CD4-positive, alpha-beta T cell treated with Interleukin-2 at 100 ng/mL for 4 hours (primary cell): ENCODE data around the gene ADAMTS13.
"Not testable (repeated sequence)": the region's sequence is repeated elsewhere in the genome, so short reads cannot be mapped to it uniquely, and the experiment has no call there.

Experiments used
- DNase-seq: peaks from one replicate; pipeline ENCODE4 v3.0.0-alpha.2; 2020; ENCODE audit warnings: low spot score

ADAMTS13 gene

DNA sequence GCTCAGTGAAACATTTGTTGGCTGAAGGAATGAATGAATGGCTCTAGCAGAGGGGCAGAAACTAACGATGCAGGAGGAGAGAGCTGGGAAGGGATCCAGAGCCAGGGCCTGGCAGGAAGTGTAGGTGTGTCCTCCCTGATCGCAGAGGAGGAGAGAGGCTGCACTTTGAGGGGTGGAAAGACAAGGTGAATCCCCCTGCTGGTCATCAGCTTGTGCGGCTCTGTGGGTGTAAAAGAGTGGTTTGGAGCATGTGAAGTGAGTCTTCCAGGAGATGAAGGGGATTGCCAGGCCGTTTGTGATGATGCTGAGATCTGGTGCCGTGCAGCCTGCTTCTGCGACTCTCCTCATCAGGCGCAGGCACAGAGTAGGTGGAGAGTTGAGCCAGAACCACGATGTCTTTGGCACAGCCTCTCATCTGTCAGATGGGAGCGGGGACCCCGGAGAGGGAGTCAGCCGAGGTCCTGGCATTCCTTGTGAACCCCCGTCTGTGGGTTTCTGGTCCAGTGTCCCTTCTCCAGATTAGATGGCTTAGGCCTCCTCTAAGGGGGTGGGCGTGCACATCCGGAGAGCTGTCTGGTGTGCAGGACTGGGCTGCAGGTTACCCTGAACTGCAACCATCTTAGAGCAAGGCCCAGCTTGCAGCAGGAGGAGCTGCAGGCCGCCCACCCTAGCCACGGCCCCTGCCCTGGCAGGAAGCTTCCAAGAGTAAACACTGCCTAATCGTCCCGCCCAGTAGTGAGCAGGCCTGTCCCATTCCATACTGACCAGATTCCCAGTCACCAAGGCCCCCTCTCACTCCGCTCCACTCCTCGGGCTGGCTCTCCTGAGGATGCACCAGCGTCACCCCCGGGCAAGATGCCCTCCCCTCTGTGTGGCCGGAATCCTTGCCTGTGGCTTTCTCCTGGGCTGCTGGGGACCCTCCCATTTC lies at the start of gene ADAMTS13:
Gene ADAMTS13, plus strand, starts transcription at position 753 of the 928 bp plus-strand sequence. Its CDS starts 77 bp downstream, at position 830.
- DNase-seq, result peak; percentile 38

DNA sequence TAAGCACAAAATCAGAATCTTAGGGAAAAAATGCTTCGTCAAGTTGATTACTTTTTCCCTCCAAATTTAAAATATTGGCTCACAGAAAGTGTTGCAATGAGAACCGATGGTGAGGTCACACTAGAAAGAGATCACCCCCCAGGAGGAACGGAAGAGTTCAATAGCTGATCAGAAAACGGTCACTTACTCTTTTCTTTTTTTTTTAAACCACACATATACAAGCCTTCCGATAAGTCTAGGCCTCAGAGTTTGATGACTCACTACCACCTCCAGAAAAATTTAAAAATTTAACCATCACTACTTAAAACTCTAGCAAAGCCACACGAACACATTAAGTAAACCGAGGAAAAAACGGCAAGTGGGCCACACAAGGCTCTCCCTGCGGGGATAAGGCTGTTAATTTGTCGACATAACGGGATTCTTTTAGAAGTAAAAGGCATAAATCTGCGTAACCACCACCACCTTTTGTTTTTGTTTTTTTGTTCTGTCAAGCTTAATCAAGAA lies 47.5 kb upstream of the ADAMTS13 start:
- DNase-seq, result peak; percentile 67

DNA sequence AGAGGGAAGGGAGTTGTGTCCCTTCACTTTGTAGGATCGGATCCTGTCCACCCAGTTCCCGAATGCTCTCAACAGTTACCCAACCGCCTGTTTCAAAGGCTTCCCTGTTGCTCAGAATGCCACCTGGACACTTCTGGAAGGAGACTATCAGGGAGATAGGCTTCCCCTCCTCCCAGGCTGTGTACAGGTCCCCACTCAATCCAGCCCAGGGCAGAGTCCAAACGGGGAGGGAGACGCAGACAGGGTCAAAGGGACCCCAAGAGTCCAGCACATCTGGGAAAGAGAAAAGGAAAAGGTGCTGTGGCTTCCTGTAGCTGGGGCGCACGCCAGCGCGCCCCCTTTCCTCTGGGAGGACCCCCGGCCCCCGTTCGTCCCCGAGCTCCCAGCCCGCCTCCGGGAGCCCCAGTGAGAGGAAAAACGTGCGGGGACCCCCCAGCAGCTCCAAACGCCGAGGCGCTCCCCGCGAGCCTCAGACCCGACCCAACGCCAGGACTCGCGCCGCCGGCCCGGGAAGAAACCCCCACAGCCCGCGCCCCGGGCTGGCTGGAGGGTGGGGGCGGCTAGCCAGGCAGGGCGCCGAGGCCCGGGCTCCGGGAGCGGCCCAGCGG lies 46.9 kb upstream of the ADAMTS13 start:
- no peak for DNase-seq

DNA sequence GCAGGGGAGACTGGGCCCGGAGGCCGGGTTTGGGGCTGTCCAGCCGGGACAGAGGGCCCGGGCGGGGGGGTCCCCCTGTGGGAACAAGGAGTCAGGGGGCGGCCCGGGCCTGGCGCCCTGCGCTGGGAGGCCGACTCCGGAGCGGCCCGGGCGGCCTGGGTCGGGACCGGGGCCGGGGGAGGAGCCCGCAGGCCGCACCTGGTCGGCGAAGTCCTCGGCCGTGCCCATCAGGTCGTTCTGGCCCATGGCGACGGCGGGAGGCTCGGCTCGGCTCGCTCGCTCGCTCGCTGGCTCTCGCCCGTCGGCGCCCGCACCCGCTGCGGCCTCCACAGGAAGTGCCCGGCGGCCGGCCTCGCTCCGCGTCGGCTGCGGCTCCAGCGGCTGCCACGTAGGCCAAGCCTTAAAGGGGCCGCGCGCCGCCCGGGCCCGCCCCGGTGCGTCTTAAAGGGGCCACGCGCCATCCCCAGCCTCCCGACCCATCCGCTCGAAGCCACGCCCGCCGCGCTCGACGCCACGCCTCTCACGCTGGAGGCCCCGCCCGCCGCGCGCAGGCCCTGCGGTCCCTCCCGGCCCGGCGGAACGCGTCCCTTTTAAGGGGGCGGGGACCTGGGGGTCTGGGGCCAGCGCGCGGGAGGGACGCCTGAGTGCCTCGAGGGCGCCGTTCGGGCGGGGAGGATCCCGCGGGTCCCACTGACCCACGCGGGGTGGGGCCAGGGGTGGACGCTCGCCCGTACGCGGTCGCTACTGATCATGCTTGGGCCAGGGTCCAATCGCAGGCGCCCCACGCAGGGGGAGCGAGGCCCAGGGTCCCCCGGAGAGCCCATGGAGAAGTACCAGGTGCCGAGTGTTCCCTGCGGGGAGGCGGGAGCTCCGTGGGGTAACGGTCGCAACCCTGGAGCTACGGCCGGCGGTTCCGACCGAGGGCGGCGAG lies 46.2 kb upstream of the ADAMTS13 start, which contains the start of the genes STKLD1 and SURF4:
Gene STKLD1, plus strand, starts transcription at position 643 of the 931 bp plus-strand sequence. Its CDS starts 108 bp downstream, at position 751.
Gene SURF4, minus strand, starts transcription at position 337 of the 931 bp plus-strand sequence. Its CDS starts 91 bp downstream, at position 246.
- DNase-seq, result peak; percentile 95

DNA sequence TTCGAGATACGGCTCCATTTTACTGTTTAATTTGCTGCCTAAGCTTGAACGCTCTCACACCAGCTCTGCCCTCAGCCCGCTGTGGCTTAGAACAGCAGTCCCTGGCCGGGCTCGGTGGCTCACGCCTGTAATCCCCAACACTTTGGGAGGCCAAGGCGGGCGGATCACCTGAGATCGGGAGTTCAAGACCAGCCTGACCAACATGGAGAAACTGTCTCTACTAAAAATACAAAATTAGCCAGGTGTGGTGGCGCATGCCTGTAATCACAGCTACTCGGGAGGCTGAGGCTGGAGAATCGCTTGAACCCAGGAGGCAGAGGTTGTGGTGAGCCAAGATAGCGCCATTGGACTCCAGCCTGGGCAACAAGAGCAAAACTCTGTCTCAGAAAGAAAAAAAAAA lies 44.9 kb upstream of the ADAMTS13 start:
- not testable (repeated sequence) for DNase-seq

DNA sequence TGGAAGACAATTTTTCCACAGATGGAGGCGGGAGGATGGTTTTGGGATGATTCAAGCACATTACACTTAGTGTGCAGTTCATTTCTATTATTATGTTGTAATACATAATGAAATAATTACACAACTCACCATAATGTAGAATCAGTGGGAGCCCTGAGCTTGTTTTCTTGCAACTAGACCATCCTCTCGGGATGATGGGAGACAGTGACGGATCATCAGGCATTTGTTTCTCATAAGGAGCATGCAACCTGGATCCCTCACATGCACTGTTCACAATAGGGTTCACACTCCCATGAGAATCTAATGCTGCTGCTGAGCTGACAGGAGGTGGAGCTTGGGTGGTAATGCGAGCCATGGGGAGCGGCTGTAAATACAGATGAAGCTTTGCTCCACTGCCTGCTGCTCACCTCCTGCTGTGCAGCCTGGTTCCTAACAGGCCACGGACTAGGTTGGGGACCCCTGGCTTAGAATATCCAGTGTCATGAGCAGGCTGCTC lies 44.4 kb upstream of the ADAMTS13 start:
- no peak for DNase-seq

DNA sequence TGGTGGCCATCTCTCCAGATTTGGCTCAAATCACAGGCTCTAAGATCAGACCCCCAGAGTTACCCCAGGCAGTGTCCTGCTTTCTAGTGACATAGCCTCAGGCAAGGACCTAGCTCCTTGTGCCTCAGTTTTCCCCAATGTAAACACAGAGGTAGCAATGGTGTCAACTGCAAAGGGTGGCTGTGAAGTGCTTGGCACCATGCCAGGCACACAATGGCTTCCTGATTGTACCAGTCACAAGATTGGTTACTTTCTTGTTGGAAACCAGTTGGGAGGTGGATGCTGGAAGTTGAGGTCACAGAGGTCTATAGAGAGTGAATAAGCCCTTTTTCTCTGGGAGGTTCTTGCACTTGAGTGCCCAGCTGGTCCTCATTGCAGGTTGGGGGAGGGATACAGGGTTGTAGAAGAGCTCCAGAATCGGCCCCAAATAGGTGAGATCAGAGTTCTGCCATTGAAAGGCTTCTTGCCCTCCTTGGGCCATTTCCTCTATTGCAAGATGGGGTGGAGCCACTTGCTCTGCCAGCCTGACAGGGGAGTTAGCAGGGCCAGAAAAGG lies 43.7 kb upstream of the ADAMTS13 start:
- DNase-seq, result no peak

DNA sequence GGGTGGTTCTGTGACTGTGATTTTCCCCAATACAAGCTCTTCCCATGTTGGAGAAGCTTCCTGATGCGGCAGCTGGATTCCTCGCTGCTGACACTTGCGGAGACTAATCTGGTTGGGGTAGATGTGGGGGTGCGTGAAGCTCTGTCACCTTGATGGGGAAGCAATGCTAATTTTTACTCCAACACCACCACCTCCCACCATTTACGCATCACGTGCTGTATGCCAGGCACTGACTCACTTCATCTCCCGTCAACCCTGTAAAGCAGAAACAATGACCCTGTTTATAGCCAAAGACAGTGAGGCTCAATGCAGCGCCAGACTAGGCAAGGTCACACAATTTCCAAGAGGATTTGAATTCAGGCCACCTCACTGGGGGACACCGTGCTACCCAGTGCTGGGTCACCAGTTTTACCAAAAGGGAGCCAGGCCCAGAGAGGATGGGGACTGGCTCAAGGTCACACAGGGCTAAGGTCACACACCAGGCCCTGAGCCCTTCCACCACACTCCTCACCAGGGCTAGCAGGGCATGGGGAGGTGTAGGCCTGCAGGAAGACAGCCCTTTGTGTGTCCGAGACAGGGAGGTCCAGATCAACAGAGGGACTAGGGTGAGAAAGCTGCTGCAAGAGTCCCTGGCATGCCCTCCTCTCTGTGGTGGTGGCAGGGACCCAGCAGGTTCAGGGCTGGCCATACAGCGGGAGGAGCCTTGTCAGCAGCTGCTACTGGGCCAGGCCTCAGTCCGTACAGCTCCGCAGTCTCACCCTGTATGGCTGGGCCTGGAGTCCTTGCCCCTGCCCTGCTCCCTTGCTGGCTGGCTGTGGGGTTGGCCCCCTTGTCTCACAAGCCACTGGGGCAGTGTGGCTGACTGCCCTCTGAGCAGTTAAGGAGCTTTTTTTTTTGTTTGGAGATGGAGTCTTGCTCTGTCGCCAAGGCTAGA lies 42.7 kb upstream of the ADAMTS13 start:
- DNase-seq, result no peak

DNA sequence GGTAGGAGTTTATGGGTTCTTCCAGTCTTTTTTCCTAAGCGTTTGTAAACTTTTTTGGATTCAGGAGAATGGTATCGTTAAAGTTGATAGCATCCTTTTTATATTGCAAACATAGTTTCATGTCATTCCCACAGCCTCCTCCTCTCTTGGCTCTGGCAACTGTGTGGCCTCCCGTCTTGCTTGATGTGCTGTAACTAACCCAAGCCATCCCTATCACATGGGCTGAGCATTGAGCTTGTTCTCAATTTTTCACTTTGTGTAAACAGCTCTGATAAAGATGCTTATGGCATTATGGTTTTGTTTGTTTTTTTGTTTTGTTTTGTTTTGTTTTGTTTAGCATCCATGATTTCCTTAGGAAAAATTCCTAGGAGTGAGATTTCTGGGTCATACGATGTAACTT lies 41.4 kb upstream of the ADAMTS13 start:
- no peak for DNase-seq

DNA sequence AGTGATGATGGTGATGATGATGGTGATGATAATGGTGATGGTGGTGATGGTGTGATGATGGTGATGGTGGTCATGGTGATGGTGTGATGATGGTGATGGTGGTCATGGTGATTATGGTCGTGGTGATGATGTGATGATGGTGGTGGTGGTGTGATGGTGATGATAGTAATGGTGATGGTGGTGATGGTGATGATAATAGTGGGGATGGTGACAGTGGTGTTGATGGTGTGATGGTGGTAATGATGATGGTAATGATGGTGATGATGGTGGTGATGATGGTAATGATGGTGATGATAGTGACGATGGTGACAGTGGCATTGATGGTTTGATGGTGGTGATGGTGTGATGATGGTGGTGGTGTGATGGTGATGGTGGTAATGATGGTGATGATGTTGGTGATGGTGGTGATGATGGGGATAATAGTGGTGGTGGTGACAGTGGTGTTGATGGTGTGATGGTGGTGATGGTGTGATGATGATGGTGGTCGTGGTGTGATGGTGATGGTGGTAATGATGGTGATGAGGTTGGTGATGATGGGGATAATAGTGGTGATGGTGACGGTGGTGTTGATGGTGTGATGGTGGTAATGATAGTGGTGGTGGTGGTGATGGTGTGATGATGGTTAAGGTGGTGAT lies 39.5 kb upstream of the ADAMTS13 start:
- no peak for DNase-seq

DNA sequence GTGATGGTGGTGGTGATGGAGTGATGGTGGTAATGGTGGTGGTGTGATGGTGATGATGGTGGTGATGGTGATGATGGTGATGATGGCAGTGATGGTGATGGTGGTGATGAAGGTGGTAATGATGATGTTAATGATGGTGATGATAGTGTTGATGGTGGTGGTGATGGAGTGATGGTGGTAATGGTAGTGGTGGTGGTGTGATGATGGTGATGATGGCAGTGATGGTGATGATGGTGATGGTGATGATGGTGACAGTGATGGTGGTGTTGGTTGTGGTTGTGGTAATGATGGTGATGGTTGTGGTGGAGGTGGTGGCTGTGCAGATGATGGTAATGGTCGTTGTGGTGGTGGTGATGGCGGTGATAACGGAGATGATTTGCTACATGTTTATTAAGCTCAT lies 38.7 kb upstream of the ADAMTS13 start:
- DNase-seq, result no peak

DNA sequence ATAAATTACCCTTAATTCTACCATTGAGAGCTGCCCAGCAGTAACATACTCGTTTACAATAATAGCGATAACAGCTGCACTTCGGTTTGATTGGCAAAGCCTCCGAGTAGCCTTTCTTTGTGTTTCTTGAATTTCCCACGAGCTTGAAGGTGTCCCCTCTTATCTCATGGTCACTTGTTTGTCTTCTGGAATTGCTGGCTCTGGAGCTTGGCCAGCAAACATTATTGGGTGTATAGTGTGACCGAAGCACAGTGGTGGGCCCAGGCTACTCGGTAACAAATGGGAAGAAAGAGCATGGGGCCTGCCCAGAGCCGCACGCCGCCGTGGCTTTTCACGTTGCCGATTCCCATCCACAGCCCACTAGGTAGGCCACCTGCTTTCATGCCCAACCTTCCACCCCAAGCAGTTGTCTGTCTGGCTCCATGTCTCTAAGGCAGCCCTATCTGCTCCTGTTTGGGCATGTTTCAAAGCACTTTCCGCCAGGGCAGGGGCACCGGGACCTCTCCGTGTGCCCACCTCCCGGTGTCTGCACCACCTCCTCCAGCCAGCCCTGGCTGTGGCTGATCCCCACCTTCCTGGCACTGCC lies 37.3 kb upstream of the ADAMTS13 start:
- no peak for DNase-seq

DNA sequence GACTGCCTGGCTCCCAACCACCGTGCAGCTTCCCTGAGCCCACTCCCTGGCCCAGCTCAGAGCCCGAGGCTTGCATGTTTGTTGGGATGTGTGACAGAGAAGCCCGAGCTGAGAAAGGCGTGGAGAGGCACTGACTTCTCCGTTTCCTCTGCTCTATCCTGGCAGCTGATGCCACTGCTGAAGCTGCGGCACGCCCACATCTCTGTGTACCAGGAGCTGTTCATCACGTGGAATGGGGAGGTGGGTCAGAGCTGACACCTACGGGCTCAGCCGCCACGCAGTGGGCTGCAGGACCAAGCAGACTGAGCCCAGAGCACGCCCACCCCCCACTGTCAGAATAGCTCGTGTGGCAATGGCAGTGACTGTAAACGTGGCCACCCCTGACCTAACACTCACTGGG lies 36.7 kb upstream of the ADAMTS13 start:
- DNase-seq, result no peak

DNA sequence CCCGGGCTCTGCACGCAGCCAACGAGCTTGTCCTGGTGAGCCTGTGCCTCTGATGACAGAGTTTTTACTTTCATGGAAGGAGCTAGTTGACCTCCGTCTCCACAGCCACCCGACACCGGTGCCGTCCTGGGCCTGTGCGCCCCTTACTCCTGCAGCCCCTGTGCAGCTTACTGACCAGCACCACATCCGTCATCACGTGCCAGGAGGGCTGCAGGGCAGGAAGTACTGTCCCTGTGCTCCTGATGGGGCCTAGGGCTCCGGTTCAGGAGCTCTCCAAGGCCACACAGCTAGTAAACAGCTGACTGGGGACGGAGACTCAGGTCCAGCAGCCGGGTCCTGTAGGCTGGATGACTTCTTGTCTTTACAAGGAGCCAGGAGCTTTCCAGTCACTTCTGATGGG lies 35.8 kb upstream of the ADAMTS13 start:
- no peak for DNase-seq

DNA sequence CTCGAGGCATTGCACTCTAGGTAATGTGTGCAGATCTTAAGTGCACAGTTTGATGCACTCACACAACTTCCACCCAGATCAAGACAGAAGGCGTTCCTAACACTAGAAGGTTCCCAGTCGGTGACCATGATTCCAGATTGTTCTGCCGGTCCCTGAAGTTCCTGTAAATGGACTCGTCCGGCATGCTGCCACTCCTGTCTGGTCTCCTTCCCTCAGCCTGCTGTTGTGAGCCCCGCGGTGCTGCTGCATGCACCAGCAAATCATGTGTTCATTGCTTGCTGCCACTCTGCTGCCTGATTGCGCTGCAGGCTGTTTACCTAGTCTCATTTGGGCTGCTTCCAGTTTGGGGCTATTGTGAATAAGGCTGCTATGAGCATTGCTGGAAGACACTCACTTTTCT lies 34.5 kb upstream of the ADAMTS13 start:
- no peak for DNase-seq

DNA sequence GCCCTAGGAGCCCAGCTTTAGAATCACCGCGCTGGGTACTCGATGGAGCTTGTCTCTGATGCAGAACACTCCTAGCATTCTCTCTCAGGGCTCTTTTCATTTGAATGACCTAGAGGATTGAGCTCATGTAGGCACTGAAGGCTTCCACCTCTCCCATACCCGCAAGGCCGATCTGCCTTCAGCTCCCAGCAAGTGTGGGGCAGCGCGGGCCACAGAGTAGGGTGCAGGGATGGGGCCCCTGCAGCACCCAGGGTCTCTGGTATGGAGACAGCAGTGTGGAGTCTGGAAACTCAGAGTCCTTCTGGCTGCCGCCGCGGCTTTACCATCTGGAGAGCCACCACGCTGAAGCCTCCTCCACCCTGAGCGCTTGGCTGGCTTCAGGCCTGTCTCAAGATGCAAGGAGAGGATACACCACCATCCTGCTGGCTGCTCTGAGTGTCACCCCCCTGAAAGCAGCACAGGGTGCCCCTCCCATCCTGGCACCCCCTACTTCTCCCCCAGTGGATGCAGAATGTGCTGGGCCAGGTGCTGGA lies 33.1 kb upstream of the ADAMTS13 start:
- no peak for DNase-seq

DNA sequence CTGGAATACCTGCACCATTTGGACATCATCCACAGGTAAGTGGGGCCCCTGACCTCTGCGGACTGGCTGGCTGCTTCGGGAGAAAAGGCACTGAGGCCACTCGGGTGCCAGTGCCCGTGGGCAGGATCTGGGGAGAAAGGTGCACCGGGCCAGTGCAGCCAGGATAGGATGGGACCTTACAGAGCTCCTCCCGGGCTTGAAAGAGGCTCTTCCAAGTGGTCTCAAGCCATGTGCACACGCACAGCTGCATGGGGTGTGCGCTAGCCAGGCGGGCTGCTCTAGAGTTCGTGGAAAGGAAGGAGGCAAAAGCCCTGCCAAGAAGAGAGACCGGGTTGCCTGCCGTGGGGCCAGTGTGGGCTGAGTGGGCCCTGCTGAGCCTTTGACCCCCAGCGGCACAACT lies 32.6 kb upstream of the ADAMTS13 start:
- no peak for DNase-seq

DNA sequence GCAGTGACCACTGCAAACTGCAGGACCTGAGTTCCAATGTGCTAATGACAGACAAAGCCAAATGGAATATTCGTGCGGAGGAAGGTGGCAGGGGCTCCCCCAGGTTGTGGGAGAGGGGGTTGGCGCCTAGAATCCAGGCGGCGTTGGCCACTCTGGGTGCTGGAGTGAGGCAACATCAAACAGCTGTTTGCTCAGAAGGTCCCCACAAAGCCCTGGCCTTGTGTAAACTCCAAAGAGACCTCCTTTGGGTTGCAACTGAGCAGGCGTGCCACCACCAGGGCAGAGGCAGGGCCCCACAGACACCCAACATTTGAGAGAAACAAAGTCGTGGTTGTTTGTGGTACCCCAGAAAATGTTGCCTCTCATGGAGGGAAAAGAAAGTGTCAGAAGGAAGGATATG lies 31.5 kb upstream of the ADAMTS13 start:
- no peak for DNase-seq

DNA sequence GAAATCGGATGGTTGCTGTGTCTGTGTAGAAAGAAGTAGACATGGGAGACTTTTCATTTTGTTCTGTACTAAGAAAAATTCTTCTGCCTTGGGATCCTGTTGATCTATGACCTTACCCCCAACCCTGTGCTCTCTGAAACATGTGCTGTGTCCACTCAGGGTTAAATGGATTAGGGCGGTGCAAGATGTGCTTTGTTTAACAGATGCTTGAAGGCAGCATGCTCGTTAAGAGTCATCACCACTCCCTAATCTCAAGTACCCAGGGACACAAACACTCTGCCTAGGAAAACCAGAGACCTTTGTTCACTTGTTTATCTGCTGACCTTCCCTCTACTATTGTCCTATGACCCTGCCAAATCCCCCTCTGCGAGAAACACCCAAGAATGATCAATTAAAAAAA lies 30.7 kb upstream of the ADAMTS13 start:
- DNase-seq, result not testable (repeated sequence)
